Stimulated activated CD4-positive, alpha-beta T cell treated with anti-CD3 and anti-CD28 coated beads, Interleukin-1b, Interleukin-23, amount 100 ng/mL, for 1 hour (primary cell): Measurements from ENCODE around the gene PRELID3B.

ENCODE experiments used
- DNase-seq, 2 donors: peaks; one replicate each; pipeline ENCODE4 v3.0.0-alpha.2; 2020; ENCODE audit warnings: low read depth in 2 of 2

The PRELID3B gene

DNA sequence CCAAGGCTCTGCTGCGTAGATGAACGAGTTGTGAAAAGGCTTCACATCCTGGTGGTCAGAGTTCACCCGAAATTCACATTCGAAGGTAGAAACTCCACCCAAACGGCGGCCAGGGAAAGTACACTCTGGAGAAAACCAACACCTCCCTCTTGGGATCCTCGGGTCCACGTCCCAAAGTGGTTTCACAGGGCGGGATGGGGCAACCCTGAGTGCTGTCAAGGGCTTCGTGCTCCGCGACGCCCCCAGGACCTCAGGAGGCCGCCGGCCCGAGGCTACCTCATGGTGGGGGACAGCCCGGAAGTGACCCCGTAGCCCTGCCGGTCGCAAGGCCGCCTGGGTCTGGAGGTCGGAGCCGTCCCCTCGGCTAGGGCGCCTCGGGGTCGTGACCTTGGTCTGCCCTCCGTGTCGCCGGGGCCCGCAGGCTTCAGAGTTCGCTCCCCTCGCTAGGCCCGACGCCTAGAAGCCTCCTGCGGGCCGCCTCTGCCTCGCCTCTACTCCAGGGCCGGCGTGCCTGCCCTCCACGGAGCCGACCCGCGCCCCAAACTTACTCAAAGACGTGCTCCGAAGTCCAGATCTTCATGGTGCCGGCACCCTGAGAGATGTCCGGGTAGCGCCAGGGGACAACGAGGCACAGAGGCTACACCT is at the start of gene PRELID3B:
PRELID3B (minus strand) TSS at position 636 of the 645 bp plus-strand sequence; CDS start at position 580, 56 bp downstream.
- no peak for DNase-seq

DNA sequence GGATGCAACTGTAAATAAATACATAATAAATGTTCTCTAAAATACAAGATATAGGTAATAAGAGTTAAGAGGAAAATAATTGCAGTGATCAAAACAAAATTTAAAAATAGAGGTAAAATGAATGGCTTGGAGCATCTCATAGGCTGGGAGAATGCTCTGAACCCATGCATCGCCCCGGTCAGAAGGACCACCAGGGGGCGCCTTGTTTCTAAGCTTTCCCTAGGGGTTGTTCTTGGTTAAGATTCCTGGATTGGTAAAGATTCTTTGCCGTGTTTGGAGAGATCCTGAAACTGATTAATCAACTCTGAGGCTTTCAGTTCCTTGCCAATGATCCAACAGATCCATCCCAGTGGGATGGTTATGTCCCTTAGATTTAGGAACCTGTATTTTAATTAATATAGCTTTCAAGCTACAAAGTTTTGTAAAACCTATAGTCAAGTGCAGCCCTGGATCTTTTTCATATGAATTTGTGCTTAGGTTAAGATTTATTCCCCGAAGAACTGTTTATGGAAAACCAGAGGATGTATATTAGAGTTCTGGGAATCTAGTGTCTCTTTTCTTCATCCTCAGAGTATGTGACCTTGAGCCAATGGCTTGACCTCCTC is 45.3 kb upstream of the PRELID3B start:
- peak; percentile 73 to 86 for DNase-seq

DNA sequence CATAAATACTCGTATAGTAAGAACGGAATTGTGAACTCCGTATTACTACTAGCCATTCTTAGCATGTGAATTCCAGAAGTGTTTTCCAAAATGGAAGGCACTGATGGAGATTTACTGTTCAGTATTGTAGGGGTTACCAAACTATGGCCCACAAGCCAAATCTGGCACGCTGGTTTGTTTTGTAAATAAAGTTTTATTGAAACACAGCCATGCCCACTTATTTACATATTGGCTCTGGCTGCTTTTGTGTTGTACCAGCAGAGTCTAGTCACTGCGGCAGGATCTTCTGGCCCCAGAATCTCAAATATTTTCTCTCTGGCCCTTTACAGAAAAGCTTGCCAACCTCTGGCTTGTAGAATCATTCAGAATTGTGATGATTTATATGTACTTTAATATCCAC is 44.3 kb upstream of the PRELID3B start:
- no peak for DNase-seq

DNA sequence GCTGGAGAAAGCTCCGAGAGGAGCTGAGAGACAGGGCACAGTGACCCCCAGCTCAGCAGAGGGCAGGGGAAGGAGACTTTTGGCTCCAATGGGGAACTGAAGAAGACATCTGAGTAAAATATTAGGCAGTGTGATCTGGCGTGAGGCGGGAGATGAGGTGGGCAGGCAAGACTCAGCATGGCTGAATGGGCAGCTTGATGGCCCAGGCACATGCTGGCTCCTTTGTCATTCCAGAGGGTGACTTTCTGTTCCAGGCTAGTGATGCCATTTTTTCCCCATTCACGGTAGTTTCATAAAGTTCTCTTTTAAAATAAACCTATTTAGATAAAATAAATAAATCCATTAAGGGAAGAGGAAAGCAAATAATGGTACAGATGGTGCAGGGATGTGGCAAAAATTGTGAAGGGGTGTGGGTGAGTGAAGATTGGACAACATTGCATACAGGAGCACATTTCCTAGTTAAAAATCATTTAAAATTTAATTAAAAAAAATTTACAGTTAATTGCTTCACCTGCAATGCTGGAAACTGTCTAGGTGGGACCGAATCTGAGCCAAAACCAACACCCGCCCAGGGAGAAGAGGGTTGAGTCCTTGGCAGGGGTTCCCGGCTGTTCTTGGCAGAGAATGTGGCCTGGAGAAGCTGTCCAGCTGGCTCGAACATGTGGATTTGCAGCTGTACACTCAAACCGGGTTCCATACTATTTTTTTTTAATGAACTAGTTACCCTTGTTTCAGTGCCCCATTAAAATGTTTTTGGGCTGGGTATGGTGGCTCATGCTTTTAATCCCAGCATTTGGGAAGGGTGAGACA is 41.7 kb upstream of the PRELID3B start:
- no peak for DNase-seq

DNA sequence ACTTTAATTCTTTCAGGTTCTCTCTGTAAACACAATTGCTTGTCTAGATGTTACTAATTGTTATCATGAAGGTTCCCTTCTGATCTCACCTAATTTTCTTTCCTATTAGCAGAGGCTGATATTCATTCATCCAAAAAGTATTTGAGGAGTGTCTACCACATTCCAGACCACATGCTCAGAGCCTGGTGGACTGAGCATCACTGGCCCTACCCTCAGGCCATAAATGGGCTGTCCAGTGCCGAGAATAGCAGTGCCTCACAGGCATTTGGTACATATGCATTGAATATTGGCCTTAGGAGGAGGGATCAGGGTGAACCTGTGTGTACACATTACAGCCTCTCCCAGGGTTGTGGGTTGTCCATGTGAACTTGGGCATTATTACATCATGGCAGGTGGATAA is 40.4 kb upstream of the PRELID3B start:
- no peak for DNase-seq

DNA sequence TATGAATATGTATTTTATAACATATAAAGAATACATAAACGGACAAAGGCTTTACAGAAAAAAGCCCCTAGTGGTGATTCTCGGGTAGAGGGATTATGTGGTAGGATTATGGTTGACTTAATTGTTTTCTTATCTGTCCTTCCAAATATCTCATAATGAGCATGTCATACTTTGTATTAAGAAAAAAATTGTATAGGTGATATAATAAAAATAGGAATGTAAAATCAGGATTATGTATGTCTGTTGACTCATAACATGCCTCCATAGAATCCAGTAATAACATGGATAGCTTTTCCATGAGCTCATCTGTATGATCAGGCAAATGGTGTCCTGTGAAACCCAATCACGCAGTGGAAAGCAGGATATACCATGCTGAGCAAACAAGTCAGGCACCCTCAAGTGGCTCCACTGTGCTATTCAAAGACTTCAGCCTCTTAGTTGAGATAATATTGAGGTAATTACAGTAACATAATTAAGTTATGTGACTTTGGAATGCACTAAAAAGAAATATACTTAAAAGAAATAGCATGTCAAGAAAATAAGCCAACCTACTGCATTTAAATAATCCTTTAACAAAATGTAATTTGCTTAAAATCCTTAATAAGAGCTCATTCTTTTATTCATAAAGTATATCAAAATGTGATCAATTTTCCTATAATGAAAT is 39.6 kb upstream of the PRELID3B start:
- DNase-seq: no peak

DNA sequence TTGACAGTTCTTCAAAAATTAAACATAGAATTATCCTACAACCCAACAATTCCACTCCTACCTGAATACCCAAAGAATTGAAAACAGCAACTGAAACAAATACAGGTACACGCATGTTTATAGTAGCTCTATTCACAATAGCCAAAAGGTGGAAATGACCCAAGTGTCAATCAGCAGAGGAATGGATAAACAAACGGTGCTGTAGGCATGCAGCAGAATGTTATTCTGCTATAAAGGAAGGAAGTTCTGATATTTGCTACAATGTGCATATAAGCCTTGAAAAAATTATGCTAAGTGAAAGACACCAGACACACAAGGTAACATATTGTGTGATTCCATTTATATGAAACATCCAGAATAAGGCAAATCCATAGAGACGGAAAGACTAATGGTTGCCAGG is 38.5 kb upstream of the PRELID3B start:
- no peak for DNase-seq

DNA sequence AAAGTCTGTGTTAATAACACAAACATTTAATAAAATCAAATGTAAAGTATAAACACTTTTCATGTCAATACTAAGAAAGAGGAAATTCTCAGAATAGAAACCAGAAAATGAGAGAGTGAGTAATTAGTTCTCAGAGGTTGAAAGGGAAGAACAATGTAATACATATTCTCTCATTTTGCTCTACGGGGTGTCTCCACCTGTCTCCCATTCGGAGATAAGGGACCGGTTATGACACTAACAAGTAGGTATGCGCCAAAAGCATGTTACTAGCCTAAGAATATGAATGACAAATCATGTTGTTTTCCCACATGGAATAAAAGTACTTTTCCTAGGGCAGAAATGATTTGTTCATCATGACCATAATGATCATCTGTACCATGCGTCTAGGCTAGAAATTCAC is 35.6 kb upstream of the PRELID3B start:
- DNase-seq: no peak

DNA sequence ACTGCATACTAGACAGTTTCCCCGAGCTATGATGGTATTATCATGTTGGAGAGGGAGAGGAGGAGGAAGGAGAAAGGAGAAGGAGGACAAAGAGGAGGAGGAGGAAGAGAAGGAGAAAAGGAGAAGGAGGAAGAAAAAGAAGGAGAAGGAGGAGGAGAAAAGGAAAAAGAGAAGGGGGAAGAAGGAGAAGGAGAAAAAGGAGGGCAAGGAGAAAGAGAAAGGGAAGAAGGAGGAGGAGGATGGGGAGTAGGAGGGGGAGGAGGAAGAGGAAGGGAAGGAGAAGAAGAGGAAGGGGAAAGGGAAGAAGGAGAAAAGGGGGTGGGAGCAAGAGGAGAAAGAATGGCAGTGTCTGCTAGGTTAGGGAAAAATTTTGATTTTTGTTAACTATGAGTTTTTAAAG is 35.1 kb upstream of the PRELID3B start:
- DNase-seq: no peak

DNA sequence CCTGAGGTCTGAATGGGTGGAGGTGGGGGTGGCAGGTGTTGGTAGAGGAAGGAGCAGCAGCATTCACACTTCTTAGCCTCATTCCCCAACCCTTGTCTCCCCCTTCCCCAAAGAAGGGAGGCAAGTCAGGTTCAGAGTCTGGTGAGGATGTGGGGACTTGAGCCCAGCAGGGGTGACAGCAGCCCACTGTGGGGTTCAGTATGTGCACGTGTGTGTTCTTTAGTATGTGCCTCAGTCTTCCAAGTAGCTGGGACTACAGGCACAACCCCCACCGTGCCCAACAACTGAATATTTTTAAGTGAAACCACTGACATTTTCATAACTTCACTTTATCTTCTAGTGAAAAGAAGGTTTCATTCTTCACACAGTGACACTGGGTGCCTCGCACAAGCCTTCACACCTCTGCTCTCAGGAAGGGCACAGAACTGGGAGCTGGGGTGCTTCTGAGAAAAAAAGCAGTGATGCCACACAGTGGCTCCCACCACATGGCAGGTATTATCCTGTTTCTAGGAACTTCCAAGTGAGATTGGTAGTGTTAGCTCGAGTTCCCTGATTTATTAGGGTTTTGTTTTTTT is 33.4 kb upstream of the PRELID3B start:
- no peak for DNase-seq

DNA sequence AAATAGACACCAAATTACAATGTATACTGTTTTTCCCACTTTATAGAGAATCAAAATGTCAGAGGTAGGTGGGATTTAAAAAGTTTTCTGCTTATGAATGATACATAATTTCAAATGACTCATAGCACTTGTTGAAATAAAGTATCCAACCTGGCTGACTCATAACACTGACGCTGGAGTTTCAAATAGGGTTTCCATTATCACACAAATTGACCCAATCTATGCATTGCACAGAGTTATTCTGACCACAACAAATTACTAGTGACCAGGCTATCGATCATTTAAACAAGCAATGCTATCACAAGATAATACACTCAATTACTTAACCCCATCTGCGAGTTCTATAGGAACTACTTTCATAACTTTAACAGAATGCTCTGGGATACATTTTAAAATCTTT is 31.9 kb upstream of the PRELID3B start:
- DNase-seq: no peak

DNA sequence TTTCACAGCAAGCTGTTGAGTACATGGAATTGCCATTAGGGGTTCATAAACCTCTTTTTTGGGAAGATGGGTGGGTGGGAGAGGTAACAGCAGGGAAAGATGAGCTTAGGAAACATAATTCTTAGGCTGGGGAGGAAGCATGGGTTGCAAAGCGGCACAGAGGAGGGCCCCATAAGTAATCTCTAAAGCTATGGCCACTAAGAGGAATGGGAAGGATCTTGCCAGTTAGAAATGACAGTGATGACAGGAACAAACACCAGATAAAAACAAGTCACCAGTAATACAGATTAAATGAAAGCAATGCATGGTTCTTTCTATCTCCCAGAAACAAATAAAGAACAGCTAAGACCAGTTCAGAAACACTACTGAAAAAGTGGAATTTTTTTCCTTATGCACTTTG is 31.0 kb upstream of the PRELID3B start:
- no peak for DNase-seq

DNA sequence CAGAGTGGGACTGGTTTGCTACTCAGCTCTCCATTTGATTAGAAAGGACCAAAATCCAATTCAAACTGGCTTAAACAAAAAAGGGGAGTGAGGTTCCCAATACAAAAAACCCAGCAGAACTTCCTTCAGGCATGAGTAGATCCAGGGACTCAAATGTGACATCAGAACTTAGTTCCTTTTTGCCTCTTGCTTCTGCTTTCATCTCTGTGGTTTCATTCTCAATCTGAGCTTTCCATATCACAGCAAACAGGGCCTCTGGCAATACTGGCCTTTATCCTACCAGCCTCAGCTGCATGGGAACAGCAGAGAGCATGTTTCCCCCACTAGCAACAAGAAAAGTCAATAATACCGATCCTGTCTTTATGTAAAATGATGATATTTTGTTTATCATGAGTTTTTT is 28.6 kb upstream of the PRELID3B start:
- DNase-seq: no peak

DNA sequence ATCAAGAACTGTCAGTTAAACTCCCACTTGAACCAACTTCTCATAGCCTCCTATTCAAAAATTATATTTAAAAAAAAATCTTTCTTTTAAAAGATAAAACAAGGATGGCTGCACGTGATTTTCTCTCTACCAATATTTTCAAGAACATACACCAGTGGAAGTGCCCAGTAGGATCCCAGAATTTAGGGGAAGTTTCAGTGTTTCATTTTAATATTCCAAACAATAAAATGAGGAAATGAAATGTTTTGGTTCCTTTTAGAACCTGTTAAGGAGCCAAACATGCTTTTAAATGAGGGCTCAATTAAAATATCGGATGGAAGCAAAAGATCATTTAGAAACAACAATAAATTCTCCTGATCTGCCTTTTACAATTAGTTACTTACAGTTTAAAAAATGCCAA is 26.4 kb upstream of the PRELID3B start:
- DNase-seq: no peak

DNA sequence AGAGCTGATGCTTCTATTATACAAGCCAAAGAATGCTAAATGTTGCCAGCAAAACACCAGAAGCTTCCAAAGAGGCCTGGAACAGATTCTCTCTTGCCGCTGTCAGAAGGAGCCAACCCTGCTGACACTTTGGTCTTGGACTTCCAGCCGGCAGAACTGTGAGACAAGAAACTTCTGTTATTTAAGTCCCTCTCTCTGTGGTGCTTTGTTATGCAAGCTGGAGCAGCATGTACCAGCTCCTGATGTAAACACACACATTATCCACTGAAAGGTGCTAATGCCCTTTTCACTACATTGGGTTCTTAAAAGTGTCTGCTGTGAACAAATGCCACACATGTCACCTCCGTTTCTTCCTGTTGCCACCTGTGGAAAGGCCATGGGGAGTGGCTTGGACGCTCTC is 25.9 kb upstream of the PRELID3B start:
- no peak for DNase-seq

DNA sequence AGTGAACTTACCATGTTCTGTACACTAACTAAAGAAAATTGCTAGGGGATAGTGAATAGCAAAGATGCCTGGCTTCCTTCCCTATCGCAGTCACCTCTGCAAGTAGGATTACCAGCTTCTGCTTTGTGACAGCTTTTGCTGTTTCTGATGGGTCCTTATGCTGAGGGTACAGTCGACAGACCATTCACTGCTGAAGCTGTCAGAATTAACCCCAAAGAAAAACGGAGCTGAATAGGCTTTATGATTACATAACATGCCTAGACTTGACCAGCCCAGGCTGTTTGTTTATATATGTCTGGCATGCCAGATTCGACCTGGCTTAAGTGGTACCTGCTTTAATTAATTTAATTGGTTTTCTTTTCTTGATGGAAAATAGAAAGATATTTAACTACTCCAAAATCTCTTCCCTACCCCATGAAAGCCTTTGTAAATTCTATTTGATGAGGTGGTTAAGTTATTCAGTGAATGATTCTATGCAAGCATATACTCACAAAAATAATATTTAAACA is 21.7 kb upstream of the PRELID3B start:
- DNase-seq: no peak

DNA sequence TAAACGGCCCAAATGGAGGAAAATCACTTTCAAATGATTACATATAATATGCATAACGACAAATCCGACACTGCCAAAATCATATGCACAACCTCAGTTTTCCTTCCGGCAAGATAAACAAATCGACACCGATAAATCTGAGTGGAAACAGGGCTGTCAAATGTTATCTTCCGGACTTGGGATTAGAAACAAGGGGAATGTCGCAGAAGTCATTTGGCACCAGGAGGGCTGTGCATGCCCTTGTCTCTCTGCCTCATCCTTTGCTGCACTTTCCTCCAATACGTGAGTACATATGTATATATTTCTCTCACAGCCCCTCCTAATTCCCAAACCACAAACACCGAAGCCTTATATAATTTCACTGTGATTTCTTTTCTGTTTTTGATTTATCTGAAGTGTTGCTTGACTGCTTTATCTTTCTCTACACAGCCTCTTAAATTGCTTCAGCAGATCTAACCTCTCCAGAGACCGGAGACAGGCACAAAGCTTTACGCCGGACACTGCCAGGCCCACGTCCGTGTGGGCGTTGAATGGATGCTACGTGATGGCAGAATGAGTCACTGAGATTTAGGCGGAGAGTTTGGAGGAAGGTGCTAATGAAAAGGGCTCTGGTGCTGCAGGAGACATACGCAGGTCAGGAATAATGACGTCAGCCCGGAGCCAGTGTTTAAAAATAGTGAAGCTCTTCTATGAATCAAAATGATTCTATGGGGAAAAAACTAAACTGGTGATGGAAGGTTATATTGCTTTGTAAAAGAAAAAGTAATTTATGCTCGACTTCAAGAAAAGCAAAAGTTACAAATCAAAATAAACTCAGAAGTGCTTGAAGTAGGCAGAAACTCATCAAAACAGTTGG is 21.0 kb upstream of the PRELID3B start:
- DNase-seq: no peak

DNA sequence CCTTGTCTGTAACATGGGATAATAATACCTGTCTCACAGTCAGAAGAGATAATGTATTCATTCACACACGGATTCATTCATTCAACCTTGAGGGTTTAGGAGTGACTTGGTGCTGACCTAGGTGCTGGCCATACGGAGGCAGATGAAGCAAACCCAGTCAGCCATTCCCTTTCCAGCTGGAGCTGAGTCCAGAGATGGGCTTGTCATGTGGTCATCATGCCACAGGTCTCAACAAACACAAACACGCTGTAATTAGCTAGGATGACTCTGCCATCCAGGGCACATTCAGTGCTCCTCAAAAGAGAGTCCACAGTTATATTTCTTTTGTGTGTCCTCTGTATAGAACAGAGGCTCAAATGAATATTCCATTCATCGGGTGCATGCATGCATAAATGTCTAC is 19.5 kb upstream of the PRELID3B start:
- DNase-seq: no peak

DNA sequence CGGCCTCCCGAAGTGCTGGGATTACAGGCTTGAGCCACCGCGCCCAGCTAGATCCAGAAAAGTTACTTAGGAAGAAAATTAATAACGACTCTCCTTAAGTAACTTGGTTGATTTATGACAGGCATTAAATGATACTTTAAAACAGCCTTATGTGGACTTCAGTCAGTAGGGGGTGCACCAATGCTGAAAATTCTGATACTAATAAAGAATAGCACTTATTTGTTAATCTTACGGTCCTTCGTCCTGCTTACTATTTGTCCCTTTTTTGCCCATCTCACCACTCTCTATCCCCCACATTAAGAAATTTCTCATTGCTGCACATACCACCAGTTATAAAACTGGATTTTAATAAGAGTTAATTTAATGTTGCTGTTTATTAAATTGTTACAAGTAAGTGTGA is 12.7 kb upstream of the PRELID3B start:
- no peak for DNase-seq

DNA sequence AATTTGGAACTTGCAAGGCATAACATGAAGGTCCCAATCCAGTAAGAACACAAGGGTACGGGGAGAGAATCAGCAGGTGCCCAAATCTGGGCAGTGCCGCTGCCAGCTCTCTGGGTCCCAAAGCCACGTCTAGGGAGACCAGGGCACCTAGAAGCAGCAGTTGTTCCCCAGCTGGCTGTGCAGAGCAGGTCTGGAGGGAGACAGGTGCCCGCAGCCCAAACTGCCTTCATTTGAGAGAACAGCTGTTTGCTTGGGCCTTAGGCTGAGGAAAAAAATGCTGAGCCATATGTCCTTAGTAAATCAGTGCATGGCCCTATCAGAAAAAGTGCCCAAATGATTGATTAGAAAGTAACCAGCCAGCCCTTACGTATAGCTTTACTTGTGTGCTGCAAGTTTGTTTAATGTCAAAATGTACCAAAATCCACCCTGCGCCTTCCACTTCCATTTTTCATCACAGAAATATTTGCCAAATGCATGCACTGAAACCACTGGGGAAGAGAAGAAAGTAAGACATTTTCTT is 9.1 kb upstream of the PRELID3B start:
- no peak for DNase-seq

DNA sequence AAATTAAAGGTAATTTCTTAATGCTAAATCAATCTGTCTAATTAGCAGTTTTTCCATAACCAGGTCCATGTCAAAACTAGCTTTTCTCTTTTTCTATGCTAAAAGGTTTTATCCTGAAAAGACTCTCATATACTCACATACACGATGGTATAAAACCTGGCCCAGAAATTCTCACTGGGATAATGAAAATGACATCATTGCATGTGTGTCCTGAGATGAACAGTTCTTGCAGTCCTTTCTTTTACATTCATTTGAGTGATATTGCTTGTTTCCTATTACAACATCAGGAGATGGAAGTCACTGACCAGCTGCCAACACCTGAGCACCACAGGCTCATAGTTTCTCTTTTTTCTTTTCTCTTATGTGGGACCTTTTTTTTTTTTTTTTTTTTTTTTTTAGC is 7.9 kb upstream of the PRELID3B start:
- no peak for DNase-seq
